C4-2B (cell line): ENCODE results near the gene NR6A1.

Source experiments
- ZFX ChIP-seq: fragments of 450-650 bp; IDR thresholded peaks from 2 replicates; pipeline ENCODE4 v1.6.1; 2017
- TF ChIP-seq, protein P1 (sequence below): fragments of 450-650 bp; conservative IDR thresholded peaks from 2 replicates; pipeline ENCODE4 v1.5.1; 2017; ENCODE audit warnings: mild to moderate bottlenecking

DNA sequence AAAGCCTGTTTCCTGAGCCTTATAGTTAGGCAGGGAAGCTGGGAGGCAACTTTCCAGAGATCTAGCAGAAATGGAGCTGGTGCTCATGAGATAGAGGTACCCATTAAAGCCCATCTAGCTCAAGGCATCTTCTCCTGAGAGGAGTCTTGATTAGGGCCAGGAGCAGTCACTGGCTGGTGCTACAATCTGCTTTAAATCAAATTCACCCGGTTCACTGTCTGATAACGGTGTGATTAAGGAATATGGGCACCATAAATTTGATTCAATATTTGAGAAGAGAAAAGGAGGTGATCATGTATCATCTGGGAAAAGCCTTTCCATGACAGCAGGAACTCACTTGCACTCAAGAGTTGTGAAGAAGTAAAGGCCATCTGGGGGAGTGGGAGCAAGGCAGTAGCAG, 240.0 kb downstream of the NR6A1 start:
- TF ChIP-seq, protein P1, sequence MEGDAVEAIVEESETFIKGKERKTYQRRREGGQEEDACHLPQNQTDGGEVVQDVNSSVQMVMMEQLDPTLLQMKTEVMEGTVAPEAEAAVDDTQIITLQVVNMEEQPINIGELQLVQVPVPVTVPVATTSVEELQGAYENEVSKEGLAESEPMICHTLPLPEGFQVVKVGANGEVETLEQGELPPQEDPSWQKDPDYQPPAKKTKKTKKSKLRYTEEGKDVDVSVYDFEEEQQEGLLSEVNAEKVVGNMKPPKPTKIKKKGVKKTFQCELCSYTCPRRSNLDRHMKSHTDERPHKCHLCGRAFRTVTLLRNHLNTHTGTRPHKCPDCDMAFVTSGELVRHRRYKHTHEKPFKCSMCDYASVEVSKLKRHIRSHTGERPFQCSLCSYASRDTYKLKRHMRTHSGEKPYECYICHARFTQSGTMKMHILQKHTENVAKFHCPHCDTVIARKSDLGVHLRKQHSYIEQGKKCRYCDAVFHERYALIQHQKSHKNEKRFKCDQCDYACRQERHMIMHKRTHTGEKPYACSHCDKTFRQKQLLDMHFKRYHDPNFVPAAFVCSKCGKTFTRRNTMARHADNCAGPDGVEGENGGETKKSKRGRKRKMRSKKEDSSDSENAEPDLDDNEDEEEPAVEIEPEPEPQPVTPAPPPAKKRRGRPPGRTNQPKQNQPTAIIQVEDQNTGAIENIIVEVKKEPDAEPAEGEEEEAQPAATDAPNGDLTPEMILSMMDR: no peak
- no peak for TF ChIP-seq ZFX
